Liver (tissue), 3 donors: ENCODE results near the gene LILRA2.

ENCODE experiments used
- CTCF ChIP-seq: fragments of 150-350 bp; IDR thresholded peaks from 2 replicates; pipeline ENCODE4 v1.5.1; 2017; ENCODE audit warnings: improper control_type of control experiment, low read depth, low read length; ENCODE audit not compliant: missing input control
- EGR1 ChIP-seq, 2 donors: IDR thresholded peaks; 2 replicates each; pipeline ENCODE4 v1.6.1; 2016 to 2018; ENCODE audit warnings: antibody characterized with exemption in 2 of 2, low read depth in 2 of 2
- GABPA ChIP-seq, 2 donors: IDR thresholded peaks in 1 of 2; conservative IDR thresholded peaks in 1 of 2; 2 replicates each; pipeline ENCODE4 v1.6.1; 2016; ENCODE audit warnings: antibody characterized with exemption in 2 of 2, mild to moderate bottlenecking in 1 of 2, moderate library complexity in 1 of 2
- HNF4A ChIP-seq, 2 donors: conservative IDR thresholded peaks; 2 replicates each; pipeline ENCODE4 v1.6.1; 2016; ENCODE audit warnings: antibody characterized with exemption in 2 of 2, mild to moderate bottlenecking in 2 of 2
- JUND ChIP-seq, 2 donors: IDR thresholded peaks; 2 replicates each; pipeline ENCODE4 v1.6.1; 2016; ENCODE audit warnings: antibody characterized with exemption in 2 of 2
- MAX ChIP-seq: IDR thresholded peaks from 2 replicates; pipeline ENCODE4 v1.6.1; 2016; ENCODE audit warnings: antibody characterized with exemption
- RAD21 ChIP-seq, 2 donors: IDR thresholded peaks; 2 replicates each; pipeline ENCODE4 v1.6.1; 2016; ENCODE audit warnings: antibody characterized with exemption in 2 of 2, mild to moderate bottlenecking in 2 of 2
- RXRA ChIP-seq, 2 donors: IDR thresholded peaks; 2 replicates each; pipeline ENCODE4 v1.6.1; 2017 to 2018; ENCODE audit warnings: antibody characterized with exemption in 2 of 2, mild to moderate bottlenecking in 1 of 2
- SP1 ChIP-seq: IDR thresholded peaks from 2 replicates; pipeline ENCODE4 v1.6.1; 2018; ENCODE audit warnings: antibody characterized with exemption, mild to moderate bottlenecking
- YY1 ChIP-seq: IDR thresholded peaks from 2 replicates; pipeline ENCODE4 v1.6.1; 2016; ENCODE audit warnings: antibody characterized with exemption, mild to moderate bottlenecking
- TF ChIP-seq, protein P1 (sequence below): IDR thresholded peaks from 2 replicates; pipeline ENCODE4 v1.6.1; 2016; ENCODE audit warnings: antibody characterized with exemption
- TF ChIP-seq, protein P2 (sequence below): IDR thresholded peaks from 2 replicates; pipeline ENCODE4 v1.6.1; 2016; ENCODE audit warnings: antibody characterized with exemption, mild to moderate bottlenecking
- donor health status: healthy.
- donor health status: healthy.

DNA sequence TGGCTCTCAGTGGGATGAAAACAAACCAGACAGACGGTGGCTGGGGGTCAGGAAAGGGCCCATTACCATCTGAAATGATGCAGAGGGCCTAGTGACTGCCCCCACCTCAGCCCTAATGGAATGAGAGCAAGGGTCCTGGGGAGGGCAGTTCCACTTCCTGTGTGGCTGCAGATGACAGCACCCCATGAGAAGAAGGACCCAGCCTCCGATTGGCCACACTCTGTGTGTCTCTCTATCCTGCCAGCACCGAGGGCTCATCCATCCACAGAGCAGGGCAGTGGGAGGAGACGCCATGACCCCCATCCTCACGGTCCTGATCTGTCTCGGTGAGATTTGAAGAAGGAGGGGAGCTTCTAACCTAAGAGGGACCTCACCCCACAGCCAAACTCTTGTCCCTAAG, 57.2 kb downstream of the LILRA2 start:
- TF ChIP-seq GABPA (IDR thresholded peaks at IDR 0.05 in 1 of 2, conservative IDR thresholded peaks at IDR 0.05 in 1 of 2) = no peak
- TF ChIP-seq, protein P1, sequence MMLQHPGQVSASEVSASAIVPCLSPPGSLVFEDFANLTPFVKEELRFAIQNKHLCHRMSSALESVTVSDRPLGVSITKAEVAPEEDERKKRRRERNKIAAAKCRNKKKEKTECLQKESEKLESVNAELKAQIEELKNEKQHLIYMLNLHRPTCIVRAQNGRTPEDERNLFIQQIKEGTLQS = no peak
- no peak for TF ChIP-seq YY1
- TF ChIP-seq RAD21 (IDR thresholded peaks at IDR 0.05) = no peak
- TF ChIP-seq, protein P2, sequence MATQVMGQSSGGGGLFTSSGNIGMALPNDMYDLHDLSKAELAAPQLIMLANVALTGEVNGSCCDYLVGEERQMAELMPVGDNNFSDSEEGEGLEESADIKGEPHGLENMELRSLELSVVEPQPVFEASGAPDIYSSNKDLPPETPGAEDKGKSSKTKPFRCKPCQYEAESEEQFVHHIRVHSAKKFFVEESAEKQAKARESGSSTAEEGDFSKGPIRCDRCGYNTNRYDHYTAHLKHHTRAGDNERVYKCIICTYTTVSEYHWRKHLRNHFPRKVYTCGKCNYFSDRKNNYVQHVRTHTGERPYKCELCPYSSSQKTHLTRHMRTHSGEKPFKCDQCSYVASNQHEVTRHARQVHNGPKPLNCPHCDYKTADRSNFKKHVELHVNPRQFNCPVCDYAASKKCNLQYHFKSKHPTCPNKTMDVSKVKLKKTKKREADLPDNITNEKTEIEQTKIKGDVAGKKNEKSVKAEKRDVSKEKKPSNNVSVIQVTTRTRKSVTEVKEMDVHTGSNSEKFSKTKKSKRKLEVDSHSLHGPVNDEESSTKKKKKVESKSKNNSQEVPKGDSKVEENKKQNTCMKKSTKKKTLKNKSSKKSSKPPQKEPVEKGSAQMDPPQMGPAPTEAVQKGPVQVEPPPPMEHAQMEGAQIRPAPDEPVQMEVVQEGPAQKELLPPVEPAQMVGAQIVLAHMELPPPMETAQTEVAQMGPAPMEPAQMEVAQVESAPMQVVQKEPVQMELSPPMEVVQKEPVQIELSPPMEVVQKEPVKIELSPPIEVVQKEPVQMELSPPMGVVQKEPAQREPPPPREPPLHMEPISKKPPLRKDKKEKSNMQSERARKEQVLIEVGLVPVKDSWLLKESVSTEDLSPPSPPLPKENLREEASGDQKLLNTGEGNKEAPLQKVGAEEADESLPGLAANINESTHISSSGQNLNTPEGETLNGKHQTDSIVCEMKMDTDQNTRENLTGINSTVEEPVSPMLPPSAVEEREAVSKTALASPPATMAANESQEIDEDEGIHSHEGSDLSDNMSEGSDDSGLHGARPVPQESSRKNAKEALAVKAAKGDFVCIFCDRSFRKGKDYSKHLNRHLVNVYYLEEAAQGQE = no peak
- TF ChIP-seq CTCF = no peak
- TF ChIP-seq MAX = no peak
- TF ChIP-seq EGR1 (IDR thresholded peaks at IDR 0.05; ENCODE audit: low read depth in 2 of 2) = no peak
- no peak for TF ChIP-seq JUND (IDR thresholded peaks at IDR 0.05)
- no peak for TF ChIP-seq SP1
- no peak for TF ChIP-seq HNF4A (conservative IDR thresholded peaks at IDR 0.05)
- TF ChIP-seq RXRA (IDR thresholded peaks at IDR 0.05) = no peak
